ENCODE data around the gene PARS2. TPM values are rescaled to one million over a fixed set of nuclear protein-coding genes. Genes with fewer than 3 reads are reported as not detected.

PARS2 gene
- total RNA-seq, 1 experiment from 2014 or later, result 10.2 TPM

DNA sequence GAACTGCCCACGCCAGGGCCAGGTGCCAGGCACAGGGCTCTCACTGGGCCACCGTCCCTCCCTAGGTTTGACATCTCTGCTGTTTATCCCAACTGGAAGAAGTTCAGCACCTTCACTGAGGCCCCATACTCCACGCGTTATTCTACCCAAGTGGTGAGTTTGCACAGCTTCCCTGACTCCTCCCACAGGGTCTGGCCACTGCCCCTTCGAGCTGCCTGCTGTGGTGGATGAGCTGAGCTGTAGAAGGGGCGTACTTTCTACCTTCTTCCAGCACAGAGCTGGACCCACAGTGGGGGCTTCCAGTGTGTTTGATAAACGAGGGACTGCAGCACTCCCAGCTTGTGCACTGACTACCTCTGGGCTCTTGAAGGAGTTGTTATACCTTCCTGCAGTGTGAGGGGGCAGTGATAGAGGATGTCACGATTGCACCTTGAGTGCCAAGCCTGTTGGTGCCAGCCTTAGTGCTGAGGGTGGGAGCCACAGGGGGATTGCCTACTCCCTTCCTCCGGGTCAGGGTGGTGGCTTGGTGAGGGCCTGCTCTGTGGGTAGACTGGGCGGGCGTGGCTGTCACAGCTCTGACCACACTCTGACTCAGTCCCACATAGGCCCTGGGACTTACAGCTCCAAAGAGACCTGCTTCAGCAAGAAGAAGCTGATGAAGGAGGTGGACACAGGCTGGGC lies 42.7 kb upstream of the PARS2 start:
- WGBS (ENCODE audit: extremely low coverage, insufficient read length, low lambda C conversion rate), result no CpG with 5 or more reads among the region's 11 CpGs
- Mint-ChIP-seq H3K9me3 (no peaks in the 10 kb centered on the region), H3K27ac (no peak overlapping the region), H3K36me3 (ENCODE audit: insufficient read depth in 1 of 3, low read depth in 3 of 3) (no peaks in the 10 kb centered on the region), H3K27me3 (ENCODE audit: low read depth) (peaks cover 29% of the 10 kb centered on the region), H3K4me3 (no peak overlapping the region), H3K4me1 (peaks cover 11 to 12% of the 10 kb centered on the region in 2 experiments)
- H2BK15ac ChIP-seq (ENCODE audit: low read depth, low read length), result no peak overlapping the region
- H3K79me2 ChIP-seq (ENCODE audit: insufficient read depth, low read length), result no peaks in the 10 kb centered on the region
- no peak overlapping the region; the same call in 1 of the 2 replicates for H3K14ac ChIP-seq (ENCODE audit: insufficient read depth, low read length)
- DNase-seq, result peak; percentile 22
- no peak overlapping the region for H3K18ac ChIP-seq (ENCODE audit: insufficient read length, low read depth, low read length)
- H4K91ac ChIP-seq (ENCODE audit: insufficient read length, low read depth, low read length), result no peak overlapping the region
- H3K23me2 ChIP-seq (ENCODE audit: insufficient read length, low read depth, low read length, poor library complexity, severe bottlenecking), result no peaks in the 10 kb centered on the region
- no peak overlapping the region for H2BK20ac ChIP-seq (ENCODE audit: low read depth, low read length, poor library complexity, severe bottlenecking)
- no peak overlapping the region for H2AK5ac ChIP-seq (ENCODE audit: insufficient read length, low read length)
- H3K9ac ChIP-seq (ENCODE audit: extremely low read depth, insufficient read length, low read length), result no peak overlapping the region
- no peak overlapping the region for H3K23ac ChIP-seq (ENCODE audit: insufficient read length, low read depth, low read length)
- no peak overlapping the region for H2BK120ac ChIP-seq (ENCODE audit: low read depth, low read length, poor library complexity, severe bottlenecking)
- H3K27ac ChIP-seq (ENCODE audit: insufficient read length, low read depth, low read length), result no peak overlapping the region
- H4K5ac ChIP-seq (ENCODE audit: insufficient read length, low read depth, low read length), result no peak overlapping the region
- H2AFZ ChIP-seq (ENCODE audit: low read length), result no peak overlapping the region
- H3K56ac ChIP-seq (ENCODE audit: insufficient read length, low read depth, low read length), result no peak overlapping the region
- no peak overlapping the region for H3K4ac ChIP-seq (ENCODE audit: low read depth, low read length)
- H3K79me1 ChIP-seq (ENCODE audit: insufficient read depth, low read depth, low read length, poor library complexity, severe bottlenecking), result no peaks in the 10 kb centered on the region
- no peaks in the 10 kb centered on the region for H3K4me1 ChIP-seq (ENCODE audit: insufficient read depth, low read length)
- no peaks in the 10 kb centered on the region for H3K27me3 ChIP-seq (ENCODE audit: insufficient read depth, low read length)
- no peak overlapping the region for H3T11ph ChIP-seq (ENCODE audit: low read length)
- TF ChIP-seq, protein P1, sequence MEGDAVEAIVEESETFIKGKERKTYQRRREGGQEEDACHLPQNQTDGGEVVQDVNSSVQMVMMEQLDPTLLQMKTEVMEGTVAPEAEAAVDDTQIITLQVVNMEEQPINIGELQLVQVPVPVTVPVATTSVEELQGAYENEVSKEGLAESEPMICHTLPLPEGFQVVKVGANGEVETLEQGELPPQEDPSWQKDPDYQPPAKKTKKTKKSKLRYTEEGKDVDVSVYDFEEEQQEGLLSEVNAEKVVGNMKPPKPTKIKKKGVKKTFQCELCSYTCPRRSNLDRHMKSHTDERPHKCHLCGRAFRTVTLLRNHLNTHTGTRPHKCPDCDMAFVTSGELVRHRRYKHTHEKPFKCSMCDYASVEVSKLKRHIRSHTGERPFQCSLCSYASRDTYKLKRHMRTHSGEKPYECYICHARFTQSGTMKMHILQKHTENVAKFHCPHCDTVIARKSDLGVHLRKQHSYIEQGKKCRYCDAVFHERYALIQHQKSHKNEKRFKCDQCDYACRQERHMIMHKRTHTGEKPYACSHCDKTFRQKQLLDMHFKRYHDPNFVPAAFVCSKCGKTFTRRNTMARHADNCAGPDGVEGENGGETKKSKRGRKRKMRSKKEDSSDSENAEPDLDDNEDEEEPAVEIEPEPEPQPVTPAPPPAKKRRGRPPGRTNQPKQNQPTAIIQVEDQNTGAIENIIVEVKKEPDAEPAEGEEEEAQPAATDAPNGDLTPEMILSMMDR (conservative IDR thresholded peaks at IDR 0.05), result no peak
- no peak overlapping the region for H2BK12ac ChIP-seq (ENCODE audit: insufficient read length, low read depth, low read length)
- no peaks in the 10 kb centered on the region for H3K9me3 ChIP-seq (ENCODE audit: control insufficient read depth, low read depth, low read length)
- no peak overlapping the region for H3K4me2 ChIP-seq (ENCODE audit: insufficient read depth, insufficient read length, low read length)
- no peak overlapping the region for H2BK5ac ChIP-seq (ENCODE audit: insufficient read length, low read length)
- H4K8ac ChIP-seq (replicated peaks; ENCODE audit: insufficient read length, low read depth, low read length), result no peak overlapping the region
- H4K20me1 ChIP-seq (ENCODE audit: control insufficient read depth, insufficient read depth, insufficient read length), result no peaks in the 10 kb centered on the region
